Parathyroid adenoma (tissue), 2 donors: ENCODE results near the gene COPA.
"Not testable (repeated sequence)": the region's sequence is repeated elsewhere in the genome, so short reads cannot be mapped to it uniquely, and the experiment has no call there.

Source experiments
- H2AFZ ChIP-seq: fragments of 300-600 bp; sonication (generic); one replicate; pipeline ENCODE4 v1.7.0; 2017; ENCODE audit warnings: antibody characterized with exemption, mild to moderate bottlenecking
- H3K27ac ChIP-seq: fragments of 300-600 bp; sonication (generic); one replicate; pipeline ENCODE4 v1.7.0; 2017
- H3K27me3 ChIP-seq: fragments of 300-600 bp; sonication (generic); one replicate; pipeline ENCODE4 v1.7.0; 2017; ENCODE audit warnings: low read length; ENCODE audit not compliant: control insufficient read depth, insufficient read depth
- H3K36me3 ChIP-seq: fragments of 300-600 bp; sonication (generic); one replicate; pipeline ENCODE4 v1.7.0; 2017; ENCODE audit warnings: low read length; ENCODE audit not compliant: control insufficient read depth, insufficient read depth
- H3K4me1 ChIP-seq: fragments of 300-600 bp; sonication (generic); one replicate; pipeline ENCODE4 v1.7.0; 2017; ENCODE audit warnings: control low read depth
- H3K4me2 ChIP-seq: fragments of 300-600 bp; sonication (generic); one replicate; pipeline ENCODE4 v1.7.0; 2017; ENCODE audit warnings: low read length
- H3K4me3 ChIP-seq: fragments of 300-600 bp; sonication (generic); one replicate; pipeline ENCODE4 v1.7.0; 2017; ENCODE audit warnings: low read depth, low read length
- H3K79me2 ChIP-seq: fragments of 300-600 bp; sonication (generic); one replicate; pipeline ENCODE4 v1.7.0; 2017; ENCODE audit warnings: control low read depth
- H3K9ac ChIP-seq: fragments of 300-600 bp; sonication (generic); one replicate; pipeline ENCODE4 v1.7.0; 2017; ENCODE audit warnings: mild to moderate bottlenecking
- H3K9me3 ChIP-seq: fragments of 300-600 bp; sonication (generic); one replicate; pipeline ENCODE4 v1.7.0; 2017; ENCODE audit warnings: low read length; ENCODE audit not compliant: control insufficient read depth
- TF ChIP-seq, protein P1 (sequence below): fragments of 300-600 bp; sonication (generic); IDR thresholded peaks from one replicate; pipeline ENCODE4 v1.7.0; 2017; ENCODE audit warnings: antibody characterized with exemption, mild to moderate bottlenecking
- donor health status: primary hyperparathyroidism.

COPA gene

DNA sequence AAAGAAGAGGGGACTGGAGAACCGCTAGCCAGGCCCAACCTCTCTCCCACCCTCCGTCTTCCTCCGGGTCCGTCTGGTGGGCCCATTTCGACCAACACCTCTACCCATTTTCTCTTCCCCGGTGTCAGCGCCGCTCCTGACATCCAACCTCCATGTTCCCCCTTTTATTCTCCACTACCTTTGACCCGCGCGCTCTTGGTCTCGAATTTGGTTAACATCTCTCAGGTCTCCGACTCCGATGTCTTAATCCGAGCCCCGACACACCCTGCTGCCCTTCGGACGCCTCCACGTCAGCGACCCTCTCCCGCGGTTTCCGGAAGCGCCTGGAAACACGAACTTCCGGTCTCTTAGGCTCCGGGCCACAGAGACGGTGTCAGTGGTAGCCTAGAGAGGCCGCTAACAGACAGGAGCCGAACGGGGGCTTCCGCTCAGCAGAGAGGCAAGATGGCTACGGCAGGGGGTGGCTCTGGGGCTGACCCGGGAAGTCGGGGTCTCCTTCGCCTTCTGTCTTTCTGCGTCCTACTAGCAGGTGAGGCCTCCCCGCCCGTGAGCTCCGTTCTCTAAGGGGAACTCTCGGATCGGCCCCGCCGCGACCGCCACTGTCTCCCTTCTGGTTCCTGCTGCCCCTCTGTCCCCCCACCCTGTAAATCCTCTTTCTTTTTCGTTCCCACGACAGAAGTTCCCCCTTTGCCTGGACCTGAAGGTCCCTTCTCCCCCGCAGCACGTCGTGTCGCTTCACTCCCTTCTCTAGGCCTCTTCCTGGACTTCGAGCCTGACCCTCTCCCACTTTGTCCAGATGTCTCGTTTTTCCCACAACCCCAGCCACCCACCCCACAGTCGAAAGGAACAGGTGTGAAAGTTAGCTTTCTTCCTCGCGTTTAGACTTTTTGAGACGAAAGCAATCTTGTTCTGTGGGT is at the start of gene COPA, which contains the start of gene NCSTN:
COPA (minus strand) TSS at position 298 of the 917 bp plus-strand sequence; CDS start at position 218, 80 bp downstream.
NCSTN (plus strand) TSS at position 431 of the 917 bp plus-strand sequence; CDS start at position 445, 14 bp downstream.
- Histone ChIP-seq H3K9me3 (no peaks in the 10 kb centered on the region), H3K27ac (peak within 1 kb of the TSS; percentile 75), H3K36me3 (no peaks in the 10 kb centered on the region), H3K4me3 (peak within 1 kb of the TSS; percentile 97), H3K79me2 (peaks cover 11% of the 10 kb centered on the region), H3K4me2 (peak within 1 kb of the TSS; percentile 93), H2AFZ (peak within 1 kb of the TSS; percentile 91), H3K27me3 (no peaks in the 10 kb centered on the region), H3K9ac (peak within 1 kb of the TSS; percentile 47), H3K4me1 (peaks cover 2% of the 10 kb centered on the region)
- TF ChIP-seq, protein P1, sequence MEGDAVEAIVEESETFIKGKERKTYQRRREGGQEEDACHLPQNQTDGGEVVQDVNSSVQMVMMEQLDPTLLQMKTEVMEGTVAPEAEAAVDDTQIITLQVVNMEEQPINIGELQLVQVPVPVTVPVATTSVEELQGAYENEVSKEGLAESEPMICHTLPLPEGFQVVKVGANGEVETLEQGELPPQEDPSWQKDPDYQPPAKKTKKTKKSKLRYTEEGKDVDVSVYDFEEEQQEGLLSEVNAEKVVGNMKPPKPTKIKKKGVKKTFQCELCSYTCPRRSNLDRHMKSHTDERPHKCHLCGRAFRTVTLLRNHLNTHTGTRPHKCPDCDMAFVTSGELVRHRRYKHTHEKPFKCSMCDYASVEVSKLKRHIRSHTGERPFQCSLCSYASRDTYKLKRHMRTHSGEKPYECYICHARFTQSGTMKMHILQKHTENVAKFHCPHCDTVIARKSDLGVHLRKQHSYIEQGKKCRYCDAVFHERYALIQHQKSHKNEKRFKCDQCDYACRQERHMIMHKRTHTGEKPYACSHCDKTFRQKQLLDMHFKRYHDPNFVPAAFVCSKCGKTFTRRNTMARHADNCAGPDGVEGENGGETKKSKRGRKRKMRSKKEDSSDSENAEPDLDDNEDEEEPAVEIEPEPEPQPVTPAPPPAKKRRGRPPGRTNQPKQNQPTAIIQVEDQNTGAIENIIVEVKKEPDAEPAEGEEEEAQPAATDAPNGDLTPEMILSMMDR = peak; percentile 15

DNA sequence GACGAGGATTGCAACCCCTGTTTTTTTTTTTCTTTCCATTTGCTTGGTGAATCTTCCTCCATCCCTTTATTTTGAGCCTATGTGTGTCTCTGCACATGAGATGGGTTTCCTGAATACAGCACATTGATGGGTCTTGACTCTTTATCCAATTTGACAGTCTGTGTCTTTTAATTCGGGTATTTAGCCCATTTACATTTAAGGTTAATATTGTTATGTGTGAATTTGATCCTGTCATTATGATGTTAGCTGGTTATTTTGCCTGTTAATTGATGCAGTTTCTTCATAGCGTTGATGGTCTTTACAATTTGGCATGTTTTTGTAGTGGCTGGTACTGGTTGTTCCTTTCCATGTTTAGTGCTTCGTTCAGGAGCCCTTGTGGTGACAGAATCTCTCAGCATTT is 45.4 kb upstream of the COPA start:
- not testable (repeated sequence) for H2AFZ ChIP-seq, H3K27ac ChIP-seq, H3K9ac ChIP-seq, H3K4me3 ChIP-seq, H3K79me2 ChIP-seq, H3K9me3 ChIP-seq, H3K36me3 ChIP-seq, H3K4me2 ChIP-seq, H3K27me3 ChIP-seq, H3K4me1 ChIP-seq

DNA sequence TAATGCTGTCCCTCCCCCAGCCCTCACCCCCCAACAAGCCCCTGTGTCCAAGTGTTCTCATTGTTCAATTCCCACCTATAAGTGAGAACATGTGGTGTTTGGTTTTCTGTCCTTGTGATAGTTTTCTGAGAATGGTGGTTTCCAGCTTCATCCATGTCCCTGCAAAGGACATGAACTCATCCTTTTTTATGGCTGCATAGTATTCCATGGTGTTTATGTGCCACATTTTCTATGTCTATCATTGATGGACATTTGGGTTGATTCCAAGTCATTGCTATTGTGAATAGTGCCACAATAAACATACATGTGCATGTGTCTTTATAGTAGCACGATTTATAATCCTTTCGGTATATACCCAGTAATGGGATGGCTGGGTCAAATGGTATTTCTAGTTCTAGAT is 41.8 kb upstream of the COPA start:
- H3K36me3 ChIP-seq, H3K4me1 ChIP-seq, H3K79me2 ChIP-seq, H3K27ac ChIP-seq, H3K9ac ChIP-seq, H3K9me3 ChIP-seq, H3K4me2 ChIP-seq, H3K4me3 ChIP-seq, H2AFZ ChIP-seq, H3K27me3 ChIP-seq: not testable (repeated sequence)

DNA sequence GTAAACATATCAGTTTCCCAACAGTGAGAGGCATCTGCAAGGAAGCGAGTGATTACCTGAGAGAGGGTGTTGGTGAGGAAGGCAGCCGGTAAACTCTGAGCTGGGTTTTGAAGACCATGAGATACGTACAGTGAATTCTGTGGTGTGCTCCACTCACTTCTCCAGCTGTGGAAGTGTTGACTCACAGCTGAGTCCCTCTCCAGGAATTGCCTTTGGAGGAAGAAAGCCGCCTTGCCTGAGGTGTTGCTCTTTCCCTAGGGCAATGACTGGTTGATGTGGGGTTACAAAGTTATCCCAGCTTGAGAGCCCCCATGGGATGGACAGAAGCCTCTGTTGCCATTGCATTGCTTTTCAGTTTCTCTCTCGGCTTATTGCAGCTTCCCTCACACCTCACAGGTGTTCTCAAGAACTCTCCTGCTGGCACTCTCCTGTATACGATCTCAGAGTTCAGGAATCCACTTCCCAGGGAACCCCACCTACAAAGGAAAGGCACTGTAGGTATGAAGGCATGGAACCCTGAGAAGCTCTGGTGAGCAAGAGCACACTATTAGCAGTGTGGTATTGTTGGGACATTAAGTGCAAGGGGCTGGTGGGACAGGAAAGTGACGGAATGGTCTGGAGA is 34.6 kb upstream of the COPA start:
- Histone ChIP-seq H3K4me1 (no peaks in the 10 kb centered on the region), H3K4me3 (no peak overlapping the region), H3K9ac (no peak overlapping the region), H3K79me2 (no peaks in the 10 kb centered on the region), H3K9me3 (no peaks in the 10 kb centered on the region), H3K4me2 (no peak overlapping the region), H3K27me3 (no peaks in the 10 kb centered on the region), H3K36me3 (no peaks in the 10 kb centered on the region), H3K27ac (no peak overlapping the region), H2AFZ (no peak overlapping the region)
- TF ChIP-seq, protein P1 = no peak

DNA sequence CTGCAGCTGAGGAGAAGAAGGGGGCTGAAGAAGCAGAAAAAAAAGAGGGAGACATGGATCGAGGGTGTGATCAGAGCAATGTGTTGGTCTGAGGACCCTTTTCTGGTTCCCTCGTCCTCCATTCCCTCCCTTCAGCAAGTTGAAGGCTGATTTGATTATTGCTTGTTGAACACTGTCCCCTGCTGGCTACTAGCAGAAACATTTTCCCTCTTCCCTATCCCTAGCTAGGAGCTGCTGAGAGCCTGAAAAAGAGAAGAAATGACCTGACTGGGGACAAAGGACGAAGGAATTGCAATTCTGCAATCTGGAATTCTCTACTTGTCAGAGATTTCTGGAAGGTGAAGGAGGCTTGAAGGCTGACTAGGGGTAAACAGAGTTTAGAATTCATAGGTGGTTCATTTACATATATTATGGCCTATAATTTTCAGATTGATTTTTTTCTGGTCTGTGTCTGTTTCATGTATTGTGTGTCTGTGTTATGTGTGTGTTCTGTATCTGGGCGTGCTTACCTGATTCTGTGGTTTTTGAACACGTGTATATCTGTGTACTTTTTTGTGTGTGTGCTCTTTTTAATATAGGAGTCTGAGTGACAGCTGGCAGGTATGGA is 33.6 kb upstream of the COPA start:
- Histone ChIP-seq H3K9ac (no peak overlapping the region), H3K79me2 (no peaks in the 10 kb centered on the region), H3K4me3 (no peak overlapping the region), H3K36me3 (no peaks in the 10 kb centered on the region), H3K27ac (no peak overlapping the region), H3K9me3 (no peaks in the 10 kb centered on the region), H2AFZ (peak overlapping the region; percentile 69), H3K27me3 (no peaks in the 10 kb centered on the region), H3K4me2 (no peak overlapping the region), H3K4me1 (no peaks in the 10 kb centered on the region)
- TF ChIP-seq, protein P1 = peak; percentile 73
